GM19193 (cell line): ENCODE data around the gene RPS5.
A peak's percentile ranks its signal among the peaks of the same experiment; 100 is the strongest.

ENCODE experiments used
- POLR2A ChIP-seq: IDR thresholded peaks from 4 replicates; pipeline ENCODE4 v1.6.1; 2011; ENCODE audit not compliant: insufficient read depth, insufficient read length; ENCODE audit errors: extremely low read depth

Gene RPS5

DNA sequence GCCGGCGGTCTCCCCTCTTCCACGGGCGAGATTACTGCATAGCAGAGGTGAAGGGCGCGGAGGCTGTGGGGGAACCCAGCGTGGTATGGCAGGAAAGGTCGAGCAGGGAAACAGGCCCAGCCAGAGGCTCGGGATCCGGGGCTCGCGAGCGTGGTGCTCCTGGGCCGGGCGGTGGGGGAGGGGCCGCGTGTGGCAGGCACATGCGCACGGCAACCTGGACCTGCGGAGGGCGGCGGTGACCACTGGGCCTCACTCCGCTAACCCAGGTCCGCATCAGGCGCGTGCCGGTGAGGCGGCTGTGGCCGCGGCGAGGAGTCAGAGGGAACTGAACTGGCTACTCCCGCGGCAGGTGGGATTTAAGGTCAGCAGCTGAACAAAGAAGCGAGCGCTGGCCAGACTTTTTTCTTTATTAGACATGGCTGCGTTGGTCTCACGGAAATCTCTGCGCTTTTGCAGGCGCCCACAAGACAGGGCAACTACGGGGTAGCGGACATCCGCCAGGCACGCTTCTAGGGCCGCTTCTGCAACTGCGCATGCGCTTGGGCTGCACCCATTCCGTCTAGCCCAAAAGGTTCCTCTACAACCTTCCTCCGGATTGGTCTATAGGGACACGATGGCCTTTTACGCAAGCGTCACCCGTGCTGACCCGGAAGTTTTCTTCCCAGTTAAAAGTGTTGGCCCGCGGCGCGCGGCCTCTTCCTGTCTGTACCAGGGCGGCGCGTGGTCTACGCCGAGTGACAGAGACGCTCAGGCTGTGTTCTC, at the start of gene RPS5:
TSS of gene RPS5 (plus strand) at position 694 of the 762 bp plus-strand sequence. CDS start 869 bp downstream, outside the sequence.
- peak; percentile 98 for TF ChIP-seq POLR2A

DNA sequence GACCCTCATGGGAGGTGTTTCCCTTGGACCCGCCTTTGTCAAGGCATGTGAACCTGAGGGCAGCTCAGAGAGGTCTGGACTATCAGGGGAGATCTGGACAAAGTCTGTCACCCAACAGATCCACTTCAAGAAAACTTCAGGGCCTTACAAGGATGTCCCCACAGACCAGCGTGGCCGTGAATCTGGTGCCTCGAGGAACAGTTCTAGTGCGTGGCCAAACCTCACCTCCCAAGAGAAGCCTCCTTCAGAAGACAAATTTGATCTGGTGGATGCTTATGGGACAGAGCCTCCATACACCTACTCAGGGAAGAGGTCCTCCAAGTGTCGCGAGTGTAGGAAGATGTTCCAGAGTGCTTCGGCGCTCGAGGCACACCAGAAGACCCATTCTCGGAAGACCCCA, 48.7 kb upstream of the RPS5 start:
- no peak for TF ChIP-seq POLR2A

- TF ChIP-seq POLR2A = no peak
Observed at GRCh38 chr19:58338825-58339558, 48.1 kb upstream of the RPS5 start.

GRCh38 chr19:58345558-58345957, 41.5 kb upstream of the RPS5 start:
- TF ChIP-seq POLR2A = no peak

- TF ChIP-seq POLR2A = peak; percentile 75
Observed at GRCh38 chr19:58346961-58347929, 39.8 kb upstream of the RPS5 start.

DNA sequence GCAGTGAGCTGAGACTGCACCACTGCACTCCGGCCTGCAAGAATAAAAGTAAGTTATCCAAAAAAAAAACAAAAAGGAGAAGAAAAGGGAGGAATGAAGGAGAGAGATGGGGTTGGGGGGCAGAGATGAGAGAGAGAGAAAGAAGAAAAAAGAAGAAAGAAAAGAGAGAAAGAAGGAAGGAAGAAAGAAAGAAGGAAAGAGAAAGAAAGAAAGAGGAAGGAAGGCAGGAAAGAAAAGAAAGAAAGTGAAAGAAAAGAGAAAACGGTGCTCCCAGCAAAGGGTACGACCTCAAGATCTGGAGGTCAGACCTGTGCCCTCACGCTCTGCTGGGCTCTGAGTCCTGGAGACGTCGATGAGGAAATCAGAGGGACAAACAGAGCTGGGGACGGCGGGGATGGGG, 37.5 kb upstream of the RPS5 start:
- no peak for TF ChIP-seq POLR2A

- no peak for TF ChIP-seq POLR2A
Observed at GRCh38 chr19:58350001-58350861, 36.8 kb upstream of the RPS5 start.

GRCh38 chr19:58350871-58351557, 36.1 kb upstream of the RPS5 start:
- no peak for TF ChIP-seq POLR2A

DNA sequence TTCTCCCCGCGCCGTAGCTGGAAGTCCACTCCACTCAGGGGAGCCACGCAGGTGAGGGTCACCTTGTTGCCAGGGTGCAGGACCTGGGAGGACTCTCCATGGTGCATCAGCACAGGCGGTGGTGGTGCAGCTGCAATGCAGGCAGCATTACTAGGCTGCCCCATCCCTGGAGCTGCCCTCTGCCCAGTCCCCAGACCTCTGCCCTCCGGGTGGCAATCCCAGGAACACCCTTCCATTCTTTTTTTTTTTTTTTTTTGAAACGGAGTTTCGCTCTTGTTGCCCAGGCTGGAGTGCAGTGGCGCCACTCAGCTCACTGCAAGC, 35.6 kb upstream of the RPS5 start:
- no peak for TF ChIP-seq POLR2A

- no peak for TF ChIP-seq POLR2A
Observed at GRCh38 chr19:58351990-58352755, 34.9 kb upstream of the RPS5 start.

DNA sequence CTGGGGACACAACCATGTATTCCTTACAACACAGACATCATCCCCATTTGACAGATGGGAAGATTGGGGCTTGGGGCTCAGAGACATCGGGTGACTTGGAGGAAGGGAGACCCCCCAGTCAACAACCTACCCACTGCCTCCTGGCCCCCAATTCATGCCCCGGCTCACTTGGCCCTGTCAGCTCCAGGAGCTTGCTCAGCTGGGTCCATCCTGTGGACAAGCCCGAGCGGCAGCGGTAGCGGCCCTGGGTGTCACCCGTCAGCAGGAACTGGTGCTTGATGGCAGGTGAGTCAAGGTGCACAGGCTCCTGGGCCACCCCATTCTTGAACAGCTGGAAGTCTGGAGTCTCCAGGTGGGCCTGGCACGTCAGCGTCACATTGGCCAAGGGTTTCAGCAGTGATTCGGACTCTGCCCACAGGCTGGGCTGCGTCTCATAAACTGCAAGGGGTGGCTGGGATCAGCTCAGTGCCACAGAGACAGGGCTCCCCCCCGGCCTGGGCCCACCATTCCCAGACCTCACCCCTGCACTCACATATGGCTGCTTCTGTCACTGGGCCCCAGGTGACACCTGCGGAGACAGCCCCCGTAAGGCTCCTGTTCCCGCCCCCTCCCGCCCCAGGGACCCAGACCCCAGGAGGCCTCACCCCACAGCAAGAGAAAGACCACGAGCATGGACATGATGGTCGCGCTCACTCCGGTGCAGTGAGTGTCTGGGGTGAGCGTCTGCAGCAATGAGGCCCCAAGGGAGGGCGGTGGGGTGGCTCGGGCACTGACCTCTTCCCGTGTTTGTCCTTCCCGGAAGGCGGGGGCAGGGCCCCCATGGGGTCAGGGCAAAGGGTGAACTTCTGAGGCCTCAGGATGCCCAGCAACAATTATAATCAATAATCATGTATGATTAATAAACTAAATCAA, 34.1 kb upstream of the RPS5 start, which contains the start of gene A1BG:
TSS of gene A1BG (minus strand) at position 733 of the 912 bp plus-strand sequence. CDS start at position 678, 55 bp downstream.
- TF ChIP-seq POLR2A = no peak
